T-cell (primary cell): Measurements from ENCODE around the gene TECPR2. TPM values are rescaled to one million over a fixed set of nuclear protein-coding genes. Genes with fewer than 3 reads are reported as not detected.
"Not testable (repeated sequence)": the region's sequence is repeated elsewhere in the genome, so short reads cannot be mapped to it uniquely, and the experiment has no call there.

Experiments
- ATAC-seq, 4 experiments: fragments of 200-7000 bp in 3 of 4; fragments of 150-1000 bp in 1 of 4; cut with Tn5 transposase; replicated peaks in 1 of 4; 1 replicate in 3 of 4; 2 replicates in 1 of 4; pipeline ENCODE4 v1.10.0; 2021; ENCODE audit warnings: moderate library complexity in 3 of 4, mild to moderate bottlenecking in 2 of 4, moderate number of reproducible peaks in 1 of 4
- CTCF ChIA-PET, 2 donors: fragments of 300-600 bp; sonication (Branson Sonifier 250); formaldehyde crosslinking; loops; one replicate each; lab custom pipeline; 2022; ENCODE audit warnings: antibody characterized with exemption in 2 of 2; lab: Charles Lee
- POLR2A ChIA-PET, 2 donors: fragments of 300-600 bp; sonication (Branson Sonifier 250); formaldehyde crosslinking; loops; one replicate each; lab custom pipeline; 2022; ENCODE audit warnings: antibody characterized with exemption in 2 of 2; lab: Charles Lee
- DNase-seq, 35 experiments: peaks; one replicate each; pipeline versions ENCODE4 v3.0.0 to v3.0.0-alpha.2; 2013 to 2023
- H3K27ac ChIP-seq: one replicate; pipeline ENCODE4 v1.5.1; 2013; ENCODE audit warnings: low read length
- H3K27me3 ChIP-seq, 2 experiments: replicated peaks in 1 of 2; 1 replicate in 1 of 2; 2 replicates in 1 of 2; pipeline versions ENCODE4 v1.6.1 to v1.7.0; 2013; ENCODE audit warnings: low read length in 1 of 2, mixed read lengths in 1 of 2; ENCODE audit not compliant: control insufficient read depth in 2 of 2, insufficient read depth in 2 of 2; ENCODE audit errors: extremely low read depth in 1 of 2
- H3K36me3 ChIP-seq, 2 donors: 1 replicate in 1 of 2; 2 replicates in 1 of 2; pipeline versions ENCODE4 v1.6.1 to v1.7.0; 2013; ENCODE audit warnings: low read length in 1 of 2; ENCODE audit not compliant: control insufficient read depth in 2 of 2, insufficient read depth in 1 of 2; ENCODE audit errors: extremely low read depth in 1 of 2
- H3K4me1 ChIP-seq, 2 experiments: 1 replicate in 1 of 2; 2 replicates in 1 of 2; pipeline versions ENCODE4 v1.6.1 to v1.7.0; 2013; ENCODE audit warnings: low read length in 2 of 2, mixed read lengths in 1 of 2; ENCODE audit not compliant: insufficient read depth in 2 of 2, control insufficient read depth in 1 of 2; ENCODE audit errors: extremely low read depth in 1 of 2
- H3K4me3 ChIP-seq, 2 donors: 1 replicate in 1 of 2; 2 replicates in 1 of 2; pipeline versions ENCODE4 v1.5.1 to v1.7.0; 2013; ENCODE audit warnings: mild to moderate bottlenecking in 2 of 2, low read length in 1 of 2, moderate library complexity in 1 of 2; ENCODE audit not compliant: control insufficient read depth in 1 of 2; ENCODE audit errors: extremely low read depth in 1 of 2
- H3K9me3 ChIP-seq: 2 replicates; pipeline ENCODE4 v1.7.0; 2013
- H3K27ac Mint-ChIP-seq, 2 donors: one replicate each; pipeline ENCODE4 v1.8.0; 2020 to 2021; ENCODE audit warnings: mild to moderate bottlenecking in 2 of 2, mixed read lengths in 2 of 2
- H3K27me3 Mint-ChIP-seq, 2 donors: one replicate each; pipeline ENCODE4 v1.8.0; 2021 to 2022; ENCODE audit warnings: mixed read lengths in 2 of 2
- H3K36me3 Mint-ChIP-seq: one replicate; pipeline ENCODE4 v1.8.0; 2021; ENCODE audit warnings: mixed read lengths
- H3K4me1 Mint-ChIP-seq, 3 donors: one replicate each; pipeline ENCODE4 v1.8.0; 2020 to 2022; ENCODE audit warnings: mixed read lengths in 3 of 3, mild to moderate bottlenecking in 1 of 3
- H3K4me3 Mint-ChIP-seq, 3 donors: one replicate each; pipeline ENCODE4 v1.8.0; 2020 to 2022; ENCODE audit warnings: mild to moderate bottlenecking in 3 of 3, mixed read lengths in 3 of 3, moderate library complexity in 3 of 3
- H3K9me3 Mint-ChIP-seq, 3 donors: one replicate each; pipeline ENCODE4 v1.8.0; 2020 to 2022; ENCODE audit warnings: mixed read lengths in 3 of 3
- WGBS: methylation state at CpG from one replicate; pipeline ENCODE4 v1.1.5; 2013; ENCODE audit warnings: missing lambda C conversion rate; ENCODE audit not compliant: insufficient coverage; 5-methylcytosine and 5-hydroxymethylcytosine counted together
- total RNA-seq, 35 experiments: library from RNA in 6 of 35; stranded (reverse) in 6 of 35; fragments of 120-200 nt in 1 of 35; gene quantifications; one replicate each; pipeline versions ENCODE4 v1.2.1 to v1.2.4 and lab custom pipeline; 2013 to 2026

The TECPR2 gene
- total RNA-seq, 5 donors from 2014 or later (not counting 1 experiment from before 2014, with no cell fraction given), result 8.6 to 16.5 (median 10.8) TPM

DNA sequence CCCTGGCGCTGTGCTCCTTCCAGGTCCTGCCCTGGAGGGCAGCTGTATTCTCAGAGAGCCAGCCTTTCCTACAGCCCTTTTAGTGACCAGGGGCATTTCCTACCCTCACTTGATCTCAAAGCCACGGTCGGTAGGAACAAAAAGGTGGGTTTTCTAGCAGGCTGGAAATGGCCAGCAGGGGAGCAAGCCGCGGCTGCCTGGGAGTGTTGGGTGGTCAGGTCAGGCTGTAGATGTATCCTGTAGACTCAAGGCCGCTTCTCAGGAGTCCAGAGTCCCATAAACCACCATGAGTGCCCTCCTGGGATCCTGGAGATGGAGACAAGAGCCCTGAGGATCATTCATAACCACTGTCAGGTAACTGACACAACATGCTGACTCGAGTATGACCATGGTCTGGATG is 18.7 kb upstream of the TECPR2 start:
- Mint-ChIP-seq H3K4me3 (no peak overlapping the region), H3K27me3 (no peaks in the 10 kb centered on the region), H3K36me3 (peaks cover 41% of the 10 kb centered on the region), H3K9me3 (no peaks in the 10 kb centered on the region), H3K27ac (no peak overlapping the region), H3K4me1 (no peaks in the 10 kb centered on the region)
- Histone ChIP-seq H3K36me3 (peaks cover 18 to 73% of the 10 kb centered on the region in 2 donors), H3K4me3 (no peak overlapping the region), H3K27ac (no peak overlapping the region), H3K27me3 (no peaks in the 10 kb centered on the region), H3K4me1 (no peaks in the 10 kb centered on the region), H3K9me3 (no peaks in the 10 kb centered on the region)
- 100% methylated on average over 3 of the region's 7 CpGs for WGBS
- ATAC-seq (no peak), DNase-seq (no peak)
- CTCF ChIA-PET, result no interaction called here
- POLR2A ChIA-PET, result no interaction called here

DNA sequence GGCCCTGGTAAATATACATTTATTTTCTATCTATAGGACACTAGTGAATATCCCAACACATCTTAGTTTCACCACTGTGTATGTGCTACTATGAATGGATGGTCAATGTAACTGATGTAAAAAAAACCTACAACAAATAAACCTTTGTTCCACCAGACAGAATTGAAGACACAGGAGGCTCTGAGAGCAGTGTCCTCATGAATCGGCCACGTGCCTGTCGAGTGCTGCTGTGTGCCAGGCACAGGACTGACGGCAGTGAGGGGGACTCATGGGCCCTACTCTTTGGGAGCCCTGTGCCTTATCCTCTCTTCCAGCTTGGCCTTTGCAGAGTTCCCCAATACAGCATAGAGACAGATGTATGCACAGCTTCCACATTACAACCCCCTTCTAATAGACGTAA is 18.3 kb upstream of the TECPR2 start:
- 90% methylated on average over 2 of the region's 5 CpGs for WGBS
- H3K4me1 Mint-ChIP-seq, result no peaks in the 10 kb centered on the region
- H3K27ac Mint-ChIP-seq, result no peak overlapping the region
- H3K9me3 ChIP-seq, result no peaks in the 10 kb centered on the region
- H3K27ac ChIP-seq, result no peak overlapping the region
- no peaks in the 10 kb centered on the region for H3K9me3 Mint-ChIP-seq
- no peak for ATAC-seq
- H3K36me3 Mint-ChIP-seq, result peaks cover 44% of the 10 kb centered on the region
- H3K4me3 ChIP-seq, result no peak overlapping the region
- no peaks in the 10 kb centered on the region for H3K27me3 Mint-ChIP-seq
- no peaks in the 10 kb centered on the region for H3K27me3 ChIP-seq
- no peak for DNase-seq
- no peaks in the 10 kb centered on the region for H3K4me1 ChIP-seq
- CTCF ChIA-PET, result no interaction called here
- POLR2A ChIA-PET, result no interaction called here
- H3K4me3 Mint-ChIP-seq, result no peak overlapping the region
- peaks cover 15 to 77% of the 10 kb centered on the region in 2 donors for H3K36me3 ChIP-seq

DNA sequence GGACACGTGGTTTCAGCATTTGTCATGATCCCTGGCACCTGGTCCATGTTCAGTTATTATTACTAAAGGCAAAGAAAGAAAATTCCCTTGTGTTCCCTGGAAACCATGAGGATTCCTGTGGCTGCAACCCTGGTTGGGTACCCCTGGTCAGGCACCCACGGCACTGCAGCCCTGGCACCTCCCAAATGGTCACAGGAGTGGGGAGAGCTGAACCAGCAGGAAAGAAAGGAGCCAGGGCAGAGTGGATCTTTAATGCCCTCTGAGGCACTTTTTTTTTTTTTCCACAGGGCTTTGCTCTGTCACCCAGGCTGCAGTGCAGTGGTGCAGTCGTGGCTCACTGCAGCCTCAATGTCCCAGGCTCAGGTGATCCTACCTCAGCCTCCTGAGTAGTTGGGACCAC is 17.5 kb upstream of the TECPR2 start:
- Histone ChIP-seq H3K36me3 (peaks cover 15 to 81% of the 10 kb centered on the region in 2 donors), H3K4me1 (no peaks in the 10 kb centered on the region), H3K9me3 (no peaks in the 10 kb centered on the region), H3K27ac (no peak overlapping the region), H3K27me3 (no peaks in the 10 kb centered on the region), H3K4me3 (no peak overlapping the region)
- no peak overlapping the region for H3K27ac Mint-ChIP-seq
- ATAC-seq (no peak), DNase-seq (no peak)
- 86% methylated on average over 2 of the region's 3 CpGs for WGBS
- no peaks in the 10 kb centered on the region for H3K9me3 Mint-ChIP-seq
- no peaks in the 10 kb centered on the region for H3K4me1 Mint-ChIP-seq
- POLR2A ChIA-PET, result no interaction called here
- CTCF ChIA-PET, result no interaction called here
- no peaks in the 10 kb centered on the region for H3K27me3 Mint-ChIP-seq
- H3K4me3 Mint-ChIP-seq, result no peak overlapping the region
- H3K36me3 Mint-ChIP-seq, result peaks cover 51% of the 10 kb centered on the region

DNA sequence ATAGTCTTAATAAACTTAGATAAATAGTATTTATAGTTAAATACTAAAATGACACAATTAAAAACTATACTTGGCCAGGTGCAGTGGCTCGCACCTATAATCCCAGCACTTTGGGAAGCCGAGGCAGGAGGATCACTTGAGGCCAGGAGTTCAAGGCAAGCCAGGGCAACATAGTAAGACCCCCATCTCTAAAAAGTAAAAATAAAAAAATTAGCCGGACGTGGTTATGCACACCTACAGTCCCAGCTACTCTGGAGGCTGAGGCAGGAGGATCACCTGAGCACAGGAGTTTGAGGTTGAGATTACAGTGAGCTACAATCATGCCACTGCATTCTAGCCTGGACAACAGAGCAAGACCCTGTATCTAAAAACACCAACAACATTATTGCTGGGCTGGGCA is 16.1 kb upstream of the TECPR2 start:
- ChIA-PET POLR2A (no interaction called here), CTCF (no interaction called here)
- H3K27ac Mint-ChIP-seq, result no peak overlapping the region
- H3K27me3 Mint-ChIP-seq, result no peaks in the 10 kb centered on the region
- DNase-seq (no peak), ATAC-seq (no peak)
- no peak overlapping the region for H3K4me3 Mint-ChIP-seq
- Histone ChIP-seq H3K36me3 (peaks cover 15 to 78% of the 10 kb centered on the region in 2 donors), H3K4me3 (no peak overlapping the region), H3K27me3 (no peaks in the 10 kb centered on the region), H3K27ac (no peak overlapping the region), H3K9me3 (no peaks in the 10 kb centered on the region), H3K4me1 (no peaks in the 10 kb centered on the region)
- H3K9me3 Mint-ChIP-seq, result no peaks in the 10 kb centered on the region
- WGBS, result no CpG with 5 or more reads among the region's 4 CpGs
- no peaks in the 10 kb centered on the region for H3K4me1 Mint-ChIP-seq
- peaks cover 51% of the 10 kb centered on the region for H3K36me3 Mint-ChIP-seq

DNA sequence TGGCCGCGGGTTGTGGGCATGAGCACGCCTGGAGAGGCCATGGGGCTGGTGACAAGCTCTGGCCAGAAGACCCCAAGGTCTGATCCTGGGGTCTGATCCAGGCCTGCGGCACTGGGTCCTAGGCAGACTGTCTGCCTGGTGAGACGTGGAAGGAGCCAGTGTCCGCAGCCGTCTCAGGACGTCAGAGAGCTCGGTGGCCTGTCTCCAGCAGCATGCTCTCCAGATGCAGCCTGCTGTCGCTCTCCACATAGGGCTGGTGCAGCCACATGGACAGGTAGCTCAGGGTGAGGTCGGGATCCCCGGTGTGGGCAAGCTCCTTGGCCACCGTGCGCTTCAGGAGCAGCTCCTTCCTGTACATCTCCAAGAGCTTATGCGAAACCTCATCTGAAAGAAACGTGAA is 14.4 kb upstream of the TECPR2 start:
- no peak for ATAC-seq
- Mint-ChIP-seq H3K36me3 (peaks cover 53% of the 10 kb centered on the region), H3K27ac (no peak overlapping the region), H3K4me3 (no peak overlapping the region), H3K9me3 (no peaks in the 10 kb centered on the region), H3K27me3 (no peaks in the 10 kb centered on the region), H3K4me1 (peaks cover 0 to 5% (median 2%) of the 10 kb centered on the region in 3 donors)
- Histone ChIP-seq H3K4me3 (no peak overlapping the region), H3K27me3 (no peaks in the 10 kb centered on the region), H3K4me1 (no peaks in the 10 kb centered on the region), H3K36me3 (peaks cover 22 to 78% of the 10 kb centered on the region in 2 donors), H3K27ac (no peak overlapping the region), H3K9me3 (no peaks in the 10 kb centered on the region)
- 97% methylated on average over 15 of the region's 16 CpGs for WGBS
- ChIA-PET CTCF (no interaction called here), POLR2A (no interaction called here)
- DNase-seq, result no peak

DNA sequence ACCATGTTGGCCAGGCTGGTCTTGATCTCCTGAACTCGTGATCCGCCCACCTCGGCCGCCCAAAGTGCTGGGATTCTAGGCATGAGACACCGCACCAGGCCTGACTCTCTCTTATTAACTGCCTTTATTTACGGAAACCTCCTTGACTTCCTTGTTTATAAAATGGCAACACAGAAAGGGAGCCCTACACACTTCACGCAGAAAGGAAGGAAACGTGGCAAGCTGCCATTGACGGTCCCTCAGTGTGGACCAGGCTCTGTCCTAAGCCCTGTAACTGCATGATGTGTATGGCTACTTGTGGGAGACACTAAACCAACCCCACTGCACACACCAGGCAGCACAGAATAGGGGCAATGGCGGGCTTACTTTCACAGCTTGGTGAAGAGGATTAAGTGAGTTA is 11.7 kb upstream of the TECPR2 start:
- WGBS, result 90% methylated on average over 2 of the region's 10 CpGs
- CTCF ChIA-PET, result no interaction called here
- H3K27ac Mint-ChIP-seq, result no peak overlapping the region

DNA sequence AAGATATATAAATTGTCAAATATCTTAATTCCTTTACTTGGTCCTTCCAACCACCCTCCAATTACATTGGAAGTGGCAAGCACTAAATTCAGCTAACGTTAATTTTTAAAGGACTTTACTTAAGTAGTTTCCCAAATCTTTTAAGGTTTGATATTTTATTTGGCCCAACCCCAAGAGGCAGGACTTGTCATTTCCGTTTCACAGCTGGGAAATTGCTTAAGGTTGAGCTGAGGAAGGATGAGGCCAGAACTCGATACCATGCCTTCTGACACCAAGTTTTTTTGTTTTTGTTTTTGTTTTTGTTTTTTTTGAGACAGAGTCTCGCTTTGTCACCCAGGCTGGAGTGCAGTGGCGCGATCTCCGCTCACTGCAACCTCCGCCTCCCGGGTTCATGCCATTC is 11.1 kb upstream of the TECPR2 start:
- H3K4me1 Mint-ChIP-seq, H3K27ac ChIP-seq, DNase-seq, H3K4me3 Mint-ChIP-seq, H3K4me1 ChIP-seq, H3K27me3 Mint-ChIP-seq, H3K27ac Mint-ChIP-seq, H3K9me3 ChIP-seq, H3K27me3 ChIP-seq, H3K4me3 ChIP-seq, CTCF ChIA-PET, ATAC-seq, H3K9me3 Mint-ChIP-seq: not testable (repeated sequence)
- peaks cover 12 to 80% of the 10 kb centered on the region in 2 donors for H3K36me3 ChIP-seq
- 100% methylated on average over 3 of the region's 9 CpGs for WGBS
- peaks cover 57% of the 10 kb centered on the region for H3K36me3 Mint-ChIP-seq
- POLR2A ChIA-PET, result interaction anchor here in 1 of 2 donors (0.6 kb wide), 1 partner anchor 925 kb away, joined by 3 read pairs; no protein-coding TSS in a partner anchor

More for the DNA sequence above, 11.7 kb upstream of the TECPR2 start:
- Mint-ChIP-seq H3K4me3 (no peak overlapping the region), H3K4me1 (peaks cover 0 to 5% (median 2%) of the 10 kb centered on the region in 3 donors), H3K9me3 (no peaks in the 10 kb centered on the region), H3K36me3 (peaks cover 56% of the 10 kb centered on the region), H3K27me3 (no peaks in the 10 kb centered on the region)
- no peak overlapping the region for H3K4me3 ChIP-seq
- H3K36me3 ChIP-seq, result peaks cover 16 to 79% of the 10 kb centered on the region in 2 donors
- H3K4me1 ChIP-seq, result no peaks in the 10 kb centered on the region
- no peak for DNase-seq
- no peak for ATAC-seq
- POLR2A ChIA-PET, result no interaction called here
- H3K27me3 ChIP-seq, result no peaks in the 10 kb centered on the region
- H3K9me3 ChIP-seq, result no peaks in the 10 kb centered on the region
- no peak overlapping the region for H3K27ac ChIP-seq
